Activated CD8-positive, alpha-beta memory T cell treated with anti-CD3 and anti-CD28 coated beads, Interleukin-2, amount 50 U/mL, for 48 hours (primary cell): Measurements from ENCODE around the gene OR1L8.
A peak's percentile ranks its signal among the peaks of the same experiment; 100 is the strongest.
"Not testable (repeated sequence)": the region's sequence is repeated elsewhere in the genome, so short reads cannot be mapped to it uniquely, and the experiment has no call there.

Experiments used
- DNase-seq: peaks from one replicate; pipeline ENCODE4 v3.0.0-alpha.2; 2020

OR1L8 gene, protein sequence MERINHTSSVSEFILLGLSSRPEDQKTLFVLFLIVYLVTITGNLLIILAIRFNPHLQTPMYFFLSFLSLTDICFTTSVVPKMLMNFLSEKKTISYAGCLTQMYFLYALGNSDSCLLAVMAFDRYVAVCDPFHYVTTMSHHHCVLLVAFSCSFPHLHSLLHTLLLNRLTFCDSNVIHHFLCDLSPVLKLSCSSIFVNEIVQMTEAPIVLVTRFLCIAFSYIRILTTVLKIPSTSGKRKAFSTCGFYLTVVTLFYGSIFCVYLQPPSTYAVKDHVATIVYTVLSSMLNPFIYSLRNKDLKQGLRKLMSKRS

DNA sequence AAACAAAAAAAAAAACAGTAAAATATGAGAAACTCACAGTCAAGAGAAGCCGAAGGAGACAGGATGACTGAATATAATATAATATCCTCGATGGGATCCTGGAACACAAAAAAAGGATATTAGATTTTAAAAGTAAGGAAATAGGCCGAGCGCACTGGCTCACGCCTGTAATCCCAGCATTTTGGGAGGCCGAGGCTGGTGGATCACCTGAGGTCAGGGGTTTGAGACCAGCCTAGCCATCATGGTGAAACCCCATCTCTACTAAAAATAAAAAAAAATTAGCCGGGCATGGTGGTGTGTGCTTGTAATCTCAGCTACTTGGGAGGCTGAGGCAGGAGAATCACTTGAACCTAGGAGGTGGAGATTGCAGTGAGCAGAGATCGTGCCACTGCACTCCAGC lies at the start of gene OR1L8:
OR1L8 (minus strand) TSS at position 101 of the 400 bp plus-strand sequence. CDS start 14,907 bp downstream, outside the sequence.
- DNase-seq, result not testable (repeated sequence)

DNA sequence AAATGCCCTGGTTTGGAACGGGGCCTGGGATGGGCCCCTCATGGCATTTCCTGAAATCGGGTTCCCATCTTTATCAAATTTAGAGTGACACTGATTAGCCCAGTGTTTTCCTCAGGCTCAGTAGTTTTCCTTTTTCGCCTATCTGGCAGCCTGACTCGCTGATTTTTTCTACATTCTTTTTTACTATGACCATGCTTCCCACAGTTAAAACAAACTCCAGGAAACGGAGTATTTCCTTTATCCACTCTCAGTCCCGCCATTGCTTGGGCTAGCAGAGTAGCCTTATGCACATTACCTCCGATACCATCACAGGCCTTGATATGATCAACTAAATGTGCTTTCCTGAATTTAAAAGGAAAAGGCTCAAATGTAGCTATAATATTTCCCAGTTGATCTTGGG lies 36.8 kb upstream of the OR1L8 start:
- DNase-seq, result no peak

DNA sequence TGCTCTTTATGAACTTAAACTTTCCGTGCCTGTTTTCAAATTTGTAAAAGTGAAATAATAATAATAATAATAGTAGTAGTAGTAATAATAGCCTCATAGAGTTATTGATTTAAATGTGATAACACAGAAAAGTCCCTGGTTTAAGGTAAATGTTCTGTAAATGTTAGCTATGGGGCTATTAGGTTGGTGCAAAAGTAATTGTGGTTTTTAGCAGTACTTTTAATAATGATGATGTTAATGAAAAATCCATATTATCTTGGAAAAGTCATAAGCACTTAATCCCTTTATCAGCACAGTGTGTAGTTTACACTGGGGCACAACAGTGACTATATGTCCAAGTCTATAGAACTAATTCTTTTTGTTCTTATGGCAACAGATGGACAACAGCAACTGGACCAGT lies 31.2 kb upstream of the OR1L8 start, which contains the start of gene OR1Q1:
OR1Q1 (plus strand) TSS at position 377 of the 400 bp plus-strand sequence; CDS start at position 377, 0 bp downstream.
- DNase-seq, result no peak

DNA sequence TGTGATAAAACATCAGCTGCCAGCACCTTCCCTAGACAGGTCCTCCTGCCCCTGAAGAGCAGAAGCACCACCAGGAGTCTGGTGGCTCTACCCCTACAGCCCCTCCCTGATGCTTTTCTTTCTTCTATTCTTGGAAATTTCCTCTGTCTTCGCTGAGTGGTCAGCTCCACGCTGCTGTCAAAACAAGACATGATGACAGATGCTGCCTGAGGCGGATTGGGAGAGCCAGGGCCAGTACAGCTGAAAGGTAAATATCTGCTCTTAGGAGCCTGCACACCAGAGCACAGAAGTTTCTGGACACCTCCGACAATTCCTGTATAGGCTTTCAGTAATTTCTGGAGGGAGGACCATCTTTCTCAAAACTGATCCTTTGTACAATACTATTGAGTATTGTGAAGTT lies 26.6 kb upstream of the OR1L8 start:
- DNase-seq, result no peak

DNA sequence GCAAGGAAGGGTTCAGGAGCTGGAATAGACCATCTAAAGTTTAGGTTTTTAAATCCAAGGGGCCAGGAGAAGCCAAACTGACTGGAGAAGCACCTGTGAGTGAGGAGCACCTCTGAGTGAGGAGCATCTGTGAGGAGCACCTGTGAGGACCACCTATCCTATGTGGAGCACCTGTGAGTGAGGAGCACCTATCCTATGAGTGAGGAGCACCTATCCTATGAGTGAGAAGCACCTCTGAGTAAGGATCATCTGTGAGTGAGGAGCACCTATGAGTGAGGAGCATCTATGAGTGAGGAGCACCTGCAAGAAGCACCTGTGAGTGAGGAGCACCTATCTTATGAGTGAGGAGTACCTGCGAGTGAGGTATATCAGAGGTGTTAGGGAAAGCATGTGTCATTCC lies 23.4 kb upstream of the OR1L8 start:
- no peak for DNase-seq

DNA sequence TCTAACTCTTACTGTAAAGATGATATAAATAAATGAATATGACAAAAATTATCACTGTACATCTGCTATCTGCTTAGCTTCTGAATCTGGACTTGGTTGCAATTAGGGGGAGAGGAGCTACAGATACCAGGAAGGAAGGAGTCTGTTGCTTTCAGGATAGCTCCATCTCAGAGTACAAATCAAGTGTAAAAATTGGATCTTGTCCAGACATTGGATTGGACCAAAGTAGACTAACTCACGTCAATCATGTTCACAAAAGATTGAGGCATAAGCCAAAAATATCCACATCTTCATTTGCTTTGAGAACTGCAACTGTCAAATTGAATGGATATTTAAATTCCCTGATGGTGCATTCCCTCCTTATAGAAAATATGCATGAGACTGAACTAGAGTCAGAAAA lies 22.5 kb upstream of the OR1L8 start:
- DNase-seq, result no peak

DNA sequence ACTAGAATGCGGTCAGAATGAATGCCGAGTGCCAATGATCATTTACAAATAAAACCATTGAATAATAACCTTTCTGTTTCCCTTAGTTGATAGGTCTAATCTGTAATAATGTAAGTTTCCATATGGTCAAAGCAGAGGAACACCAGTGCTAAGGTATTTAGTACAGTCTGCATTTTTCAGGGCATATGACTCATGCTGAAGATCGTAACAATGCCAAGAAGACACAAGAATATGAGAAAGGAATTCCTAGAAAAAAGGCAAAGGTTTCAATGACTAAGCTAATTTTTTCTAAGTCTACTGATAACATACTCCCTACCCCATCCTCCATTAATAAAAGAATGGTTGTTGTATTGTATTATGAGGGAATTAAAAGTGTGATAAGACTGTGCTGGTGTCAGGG lies 2.8 kb downstream of the OR1L8 start:
- no peak for DNase-seq

DNA sequence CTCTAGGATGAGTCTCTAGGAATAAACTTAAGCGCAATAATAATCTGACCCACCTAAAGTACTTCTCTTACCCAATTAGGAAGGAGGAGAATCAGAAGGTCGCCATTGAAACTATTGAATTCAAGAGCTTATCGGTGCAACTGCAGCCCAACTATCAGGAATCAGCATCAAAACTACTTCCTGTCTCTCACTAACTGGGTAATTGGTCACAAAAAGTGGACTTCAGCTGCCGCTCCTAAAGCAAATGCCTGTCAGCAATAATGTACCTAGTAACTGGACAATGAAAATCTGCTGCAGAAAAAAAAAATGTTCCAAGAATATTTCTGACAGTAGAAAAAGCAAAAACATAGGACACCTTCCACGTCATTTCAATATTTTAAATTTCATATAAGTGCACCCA lies 3.3 kb downstream of the OR1L8 start:
- no peak for DNase-seq

DNA sequence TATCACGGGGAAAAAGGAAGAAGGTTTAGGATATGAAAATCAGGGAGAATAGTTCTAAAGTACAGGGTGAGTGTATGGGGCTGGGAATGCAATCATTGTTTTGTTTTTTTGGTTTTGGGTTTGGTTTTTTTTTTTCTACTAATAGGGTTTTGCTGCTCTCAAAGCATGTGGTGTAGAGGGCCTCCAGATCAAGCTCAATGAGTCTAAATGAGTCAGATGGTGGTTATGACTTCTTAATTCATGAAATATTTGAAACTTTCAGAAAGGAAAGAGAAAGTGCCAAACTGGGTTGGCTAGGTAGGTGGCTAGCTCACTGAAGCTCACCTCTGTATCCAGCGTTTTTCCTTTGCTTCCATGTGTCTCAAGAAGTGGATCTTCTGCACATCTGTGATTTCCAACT lies 10.7 kb downstream of the OR1L8 start:
- no peak for DNase-seq

DNA sequence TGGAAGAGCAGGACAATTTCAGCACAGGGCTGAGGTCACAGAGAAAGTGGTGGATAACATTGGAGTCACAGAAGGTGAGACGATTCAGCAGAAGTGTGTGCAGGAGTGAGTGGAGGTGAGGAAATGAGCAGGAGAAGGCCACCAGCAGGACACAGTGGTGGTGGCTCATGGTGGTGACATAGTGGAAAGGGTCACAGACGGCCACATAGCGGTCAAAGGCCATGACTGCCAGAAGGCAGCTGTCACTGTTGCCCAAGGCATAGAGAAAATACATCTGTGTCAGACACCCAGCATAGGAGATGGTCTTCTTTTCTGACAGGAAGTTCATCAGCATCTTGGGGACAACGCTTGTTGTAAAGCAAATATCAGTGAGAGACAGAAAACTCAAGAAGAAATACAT lies 15.3 kb downstream of the OR1L8 start:
- DNase-seq, result no peak

DNA sequence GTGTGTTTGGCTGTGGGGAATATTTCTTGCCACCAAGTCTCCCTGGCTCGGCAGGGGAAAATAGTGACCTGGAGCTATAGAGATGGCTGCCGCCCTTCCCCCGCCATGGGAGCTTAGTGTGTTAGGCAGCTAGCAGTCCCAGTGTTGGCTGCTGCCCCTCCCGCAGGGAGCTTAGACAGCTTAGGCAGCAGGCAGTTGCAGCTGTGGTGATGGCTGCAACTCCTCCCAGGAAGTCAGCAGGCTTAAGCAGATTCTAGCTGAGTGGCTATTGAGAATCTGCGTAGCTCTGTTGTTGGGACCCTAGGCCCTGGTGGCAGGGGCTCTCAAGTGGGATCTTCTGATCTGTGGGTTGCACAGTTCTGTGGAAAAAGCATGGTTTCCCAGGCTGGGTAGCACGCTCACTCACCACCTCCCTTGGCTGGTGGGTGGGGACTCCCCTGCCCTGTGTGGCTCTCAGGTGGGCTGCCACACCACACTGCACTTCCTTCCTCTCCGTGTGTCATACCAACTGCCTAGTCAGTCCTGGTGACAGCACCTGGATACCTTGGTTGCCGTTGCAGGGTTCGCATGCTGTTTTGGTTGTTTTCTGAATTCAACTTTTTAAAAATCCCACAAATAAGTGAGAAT lies 20.9 kb downstream of the OR1L8 start:
- peak; percentile 57 for DNase-seq

DNA sequence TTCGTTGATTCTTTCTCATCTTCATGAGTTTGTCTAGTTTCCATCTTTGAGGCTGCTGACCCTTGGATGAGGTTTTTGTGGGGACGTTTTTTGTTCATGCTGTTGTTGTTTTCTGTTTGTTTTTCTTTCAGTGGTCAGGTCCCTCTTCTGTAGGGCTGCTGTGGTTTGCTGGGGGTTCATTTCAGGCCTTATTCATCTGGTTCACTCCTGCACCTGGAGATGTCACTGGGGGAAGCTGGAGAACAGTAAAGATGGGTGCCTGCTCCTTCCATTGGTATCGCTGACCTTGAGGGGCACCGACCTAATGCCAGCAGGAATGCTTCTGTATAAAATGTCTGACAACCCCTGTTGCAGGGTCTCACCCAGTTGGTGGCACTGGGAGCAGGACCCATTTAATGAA lies 21.7 kb downstream of the OR1L8 start:
- no peak for DNase-seq

DNA sequence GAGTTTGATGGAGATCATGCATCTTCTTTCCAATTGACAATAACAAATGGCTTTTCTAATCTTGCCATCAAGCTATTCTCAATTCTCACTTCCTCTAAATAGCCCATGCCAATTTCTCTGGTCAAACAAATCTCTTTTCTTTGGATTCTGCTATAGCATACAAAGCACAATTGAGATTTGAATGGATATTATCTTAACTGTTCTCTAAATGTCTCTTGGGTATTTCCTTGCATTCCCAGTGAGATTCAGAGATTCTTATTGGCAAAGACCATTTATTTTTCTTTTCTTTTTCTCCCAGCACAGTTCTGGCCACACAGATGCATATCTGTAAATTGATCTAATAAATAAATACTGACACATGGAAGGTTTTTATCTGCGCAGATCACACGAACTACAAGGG lies 30.4 kb downstream of the OR1L8 start, which contains the start of gene OR1N2:
OR1N2 (plus strand) TSS at position 301 of the 400 bp plus-strand sequence. CDS start 100 bp downstream, outside the sequence.
- DNase-seq, result no peak

DNA sequence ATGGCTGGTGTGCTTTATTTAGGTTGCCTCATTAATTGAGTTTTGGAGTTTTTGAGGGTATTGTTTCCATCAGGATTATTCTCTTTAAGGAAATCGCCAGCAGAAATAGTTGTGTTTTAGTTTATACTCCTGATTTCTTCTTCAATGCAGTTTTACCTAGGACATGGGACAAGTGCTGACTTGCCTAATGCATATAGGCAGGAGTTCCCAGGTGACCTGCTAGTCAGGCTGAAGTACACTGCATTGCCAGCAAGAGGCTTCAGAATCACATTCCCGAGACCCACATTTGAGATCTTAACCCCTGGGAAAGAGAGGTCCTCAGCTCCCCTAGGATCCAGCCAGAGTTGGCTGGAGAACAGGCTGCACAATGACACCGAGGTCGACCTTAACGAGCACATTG lies 31.8 kb downstream of the OR1L8 start:
- DNase-seq, result no peak

DNA sequence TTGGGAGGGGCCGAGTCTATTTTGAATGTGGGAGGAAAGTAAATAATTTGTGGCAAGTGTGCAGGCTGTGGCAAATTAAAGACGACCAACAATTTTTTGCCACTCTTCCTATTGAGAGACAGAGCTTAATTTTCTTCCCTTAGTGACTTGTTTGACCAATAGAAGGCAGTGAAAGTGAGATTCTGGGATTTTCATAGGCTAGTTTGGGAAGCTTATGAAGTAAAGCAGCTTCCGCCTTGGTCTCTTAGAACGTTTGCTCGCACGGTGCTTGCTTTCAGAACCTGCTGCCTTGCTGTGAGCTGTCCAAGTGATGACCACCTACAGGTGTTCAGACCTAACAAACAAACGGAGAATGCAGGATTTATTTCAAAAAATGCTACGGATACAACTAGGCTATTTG lies 37.0 kb downstream of the OR1L8 start:
- no peak for DNase-seq

DNA sequence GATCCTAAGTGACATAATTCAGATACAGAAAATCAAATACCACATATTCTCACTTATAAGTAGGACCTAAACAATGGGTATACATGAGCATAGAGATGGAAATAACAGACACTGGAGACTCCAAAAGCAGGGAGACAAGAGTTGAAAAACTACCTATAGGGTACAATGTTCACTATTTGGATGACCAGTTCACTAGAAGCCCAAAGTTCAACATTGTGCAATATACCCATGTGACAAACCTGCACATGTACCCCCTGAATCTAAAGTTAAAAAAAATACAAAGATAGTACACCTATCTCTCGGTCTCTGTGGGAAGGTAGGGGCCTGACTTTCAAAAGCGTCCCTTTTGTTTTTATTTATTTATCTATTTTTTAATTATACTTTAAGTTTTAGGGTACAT lies 44.4 kb downstream of the OR1L8 start:
- no peak for DNase-seq

DNA sequence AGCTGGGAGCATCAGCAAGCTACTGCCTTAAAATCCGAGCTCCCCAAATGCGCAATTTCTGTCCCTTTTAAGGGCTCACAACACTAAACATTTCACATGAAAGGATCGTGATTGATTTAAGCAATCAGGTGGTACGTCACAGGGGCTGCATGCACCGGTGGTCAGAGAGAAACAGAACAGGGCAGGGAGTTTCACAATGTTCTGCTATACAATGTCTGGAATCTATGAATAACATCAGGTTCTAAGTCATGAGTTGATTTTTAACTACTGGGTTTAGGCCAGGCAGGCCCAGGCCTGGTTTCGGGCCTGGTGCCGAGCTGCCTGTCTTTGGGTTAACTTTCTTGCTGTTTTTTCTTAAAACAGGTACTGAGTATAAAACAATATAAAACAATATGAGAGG lies 46.1 kb downstream of the OR1L8 start:
- DNase-seq, result not testable (repeated sequence)

DNA sequence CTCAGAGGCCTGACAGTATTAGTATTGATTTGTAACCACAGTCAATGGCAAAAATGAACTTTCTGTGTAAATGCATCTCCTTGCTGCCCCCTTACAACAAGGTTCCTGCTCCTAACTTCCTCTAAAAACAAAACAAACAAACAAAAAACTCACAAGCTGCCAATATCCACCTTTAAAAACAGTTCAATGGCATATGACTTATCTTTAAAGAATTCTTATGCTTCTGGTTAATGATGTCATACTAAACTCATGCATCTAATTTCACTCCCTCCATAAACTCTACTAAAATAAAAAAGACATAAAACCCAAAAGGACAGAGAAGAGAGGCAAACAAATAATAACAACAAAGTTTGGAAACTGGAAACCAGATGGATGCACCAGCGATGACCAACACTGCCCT lies 47.0 kb downstream of the OR1L8 start:
- no peak for DNase-seq

DNA sequence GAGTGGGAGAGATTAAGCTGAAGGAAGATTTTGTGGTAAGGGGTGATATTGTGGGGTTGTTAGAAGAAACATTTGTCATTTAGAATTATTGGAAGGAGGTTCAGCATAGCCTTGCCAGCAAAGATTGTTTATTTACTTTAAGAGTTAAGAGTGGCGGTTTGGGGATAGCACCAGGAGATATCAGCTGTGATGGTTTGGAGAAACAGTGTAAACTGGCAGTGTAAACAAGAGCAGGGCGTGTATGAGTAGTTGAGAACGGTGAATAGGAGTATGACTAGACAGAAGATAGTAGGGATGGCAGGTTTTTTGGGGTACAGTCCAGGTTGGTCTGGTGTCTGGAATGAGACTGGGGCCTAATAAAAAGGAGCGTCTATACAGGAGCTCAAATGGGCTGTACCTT lies 52.0 kb downstream of the OR1L8 start:
- DNase-seq, result not testable (repeated sequence)

DNA sequence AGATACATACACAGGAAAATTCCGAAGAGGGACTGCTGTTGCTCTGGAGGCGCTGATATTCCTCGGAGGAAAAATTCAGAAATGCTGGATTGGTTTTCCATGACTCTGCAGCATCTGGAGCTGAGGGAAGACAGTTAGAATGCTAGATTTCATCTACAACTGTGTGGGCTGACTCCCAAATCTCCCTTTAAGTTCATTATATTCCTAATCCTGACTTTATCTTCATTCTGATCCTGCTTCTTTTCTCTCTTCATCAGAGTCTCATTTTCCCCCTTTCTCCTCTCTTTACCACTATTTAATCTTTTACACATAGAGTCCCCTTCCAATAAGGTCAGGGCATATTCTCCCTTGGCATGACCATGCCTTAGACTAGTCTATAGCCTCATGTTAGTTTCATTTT lies 56.0 kb downstream of the OR1L8 start, which contains the start of gene OR1N1:
OR1N1 (minus strand) TSS at position 101 of the 400 bp plus-strand sequence; CDS start at position 101, 0 bp downstream.
- DNase-seq, result no peak

DNA sequence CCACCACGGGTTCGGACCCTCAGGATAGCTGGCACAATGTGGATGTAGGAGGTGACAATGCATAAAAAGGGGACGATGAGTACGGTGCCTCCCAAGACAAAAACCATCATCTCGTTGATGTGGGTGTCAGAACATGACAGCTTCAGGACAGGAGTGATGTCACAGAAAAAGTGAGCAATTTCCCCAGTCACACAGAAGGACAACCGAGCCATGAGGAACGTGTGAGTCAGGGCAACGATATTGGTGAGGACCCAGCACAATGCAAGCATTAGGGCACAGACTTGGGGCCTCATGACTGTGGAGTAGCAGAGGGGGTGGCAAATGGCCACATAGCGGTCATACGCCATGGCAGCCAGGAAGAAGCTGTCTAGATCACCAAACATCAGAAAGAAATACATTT lies 56.6 kb downstream of the OR1L8 start:
- no peak for DNase-seq

DNA sequence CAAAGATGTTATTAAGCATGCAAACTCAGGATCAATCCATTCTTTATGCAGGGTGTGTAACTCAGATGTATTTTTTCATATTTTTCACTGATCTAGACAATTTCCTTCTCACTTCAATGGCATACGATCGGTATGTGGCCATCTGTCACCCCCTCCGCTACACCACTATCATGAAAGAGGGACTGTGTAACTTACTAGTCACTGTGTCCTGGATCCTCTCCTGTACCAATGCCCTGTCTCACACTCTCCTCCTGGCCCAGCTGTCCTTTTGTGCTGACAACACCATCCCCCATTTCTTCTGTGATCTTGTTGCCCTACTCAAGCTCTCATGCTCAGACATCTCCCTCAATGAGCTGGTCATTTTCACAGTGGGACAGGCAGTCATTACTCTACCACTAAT lies 63.8 kb downstream of the OR1L8 start:
- DNase-seq, result no peak

DNA sequence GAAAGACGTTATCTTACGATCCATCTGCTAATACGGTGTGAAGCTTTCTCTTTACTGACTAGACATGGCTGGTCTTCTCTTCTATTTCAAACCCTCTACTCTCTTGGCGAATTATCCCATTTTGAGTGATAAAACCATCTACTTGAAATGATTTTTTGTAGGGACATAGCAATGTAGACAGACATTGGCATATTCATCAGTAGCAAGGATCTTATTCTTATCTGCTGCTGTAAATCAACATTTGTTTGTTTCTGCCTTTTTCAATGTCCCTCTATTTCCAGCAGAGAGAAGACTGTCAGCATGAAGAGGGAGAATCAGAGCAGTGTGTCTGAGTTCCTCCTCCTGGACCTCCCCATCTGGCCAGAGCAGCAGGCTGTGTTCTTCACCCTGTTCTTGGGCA lies 64.3 kb downstream of the OR1L8 start, which contains the start of gene OR1J4:
OR1J4 (plus strand) TSS at position 301 of the 400 bp plus-strand sequence; CDS start at position 301, 0 bp downstream.
- no peak for DNase-seq

DNA sequence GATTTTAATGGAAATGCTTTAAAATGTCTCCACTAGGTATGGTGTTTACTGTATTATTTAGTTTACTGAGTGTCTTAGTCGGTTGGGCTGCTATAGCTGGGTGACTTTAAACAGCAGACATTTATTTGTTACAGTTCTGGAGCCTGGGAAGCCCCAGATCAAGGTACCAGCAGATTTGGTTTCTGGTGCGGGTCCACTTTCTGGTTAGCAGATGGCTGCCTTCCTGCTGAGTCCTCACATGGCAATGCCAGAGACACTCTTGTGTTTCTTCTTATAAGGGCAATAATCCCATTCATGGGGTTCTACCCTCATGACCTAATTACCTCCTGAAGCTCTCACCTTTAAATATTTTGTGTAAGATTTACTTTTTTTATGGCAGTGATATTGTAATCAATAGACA lies 65.0 kb downstream of the OR1L8 start:
- DNase-seq, result no peak
